ENCODE data around the gene CHST8. TPM values are rescaled to one million over a fixed set of nuclear protein-coding genes. Genes with fewer than 3 reads are reported as not detected.
"Not testable (repeated sequence)": the region's sequence is repeated elsewhere in the genome, so short reads cannot be mapped to it uniquely, and the experiment has no call there.

Gene CHST8
- total and polyA plus RNA-seq, 11 donors, result 0.10 to 0.88 (median 0.22) TPM; not detected in 3

DNA sequence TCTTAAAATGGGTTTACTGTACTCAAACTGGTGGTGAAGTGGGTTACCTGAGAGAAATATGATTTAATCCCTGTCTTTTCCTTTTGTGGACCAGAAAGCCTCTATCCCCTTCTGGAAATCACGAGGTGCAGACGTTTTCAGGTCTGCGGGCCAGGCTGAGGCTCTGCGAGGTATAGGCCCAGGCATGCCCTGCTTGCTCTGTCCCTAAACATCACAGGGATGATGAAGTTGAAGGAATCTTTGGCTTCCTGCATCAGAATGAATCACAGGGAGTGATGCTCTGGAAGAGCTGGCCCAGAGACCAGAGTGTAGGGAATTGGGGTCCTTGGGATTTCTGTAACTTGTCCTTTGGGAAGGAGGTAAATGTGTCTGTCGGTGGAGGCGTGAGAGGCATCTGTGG lies 18.4 kb upstream of the CHST8 start:
- H3K27me3 ChIP-seq, result peaks cover 0 to 13% (median 0%) of the 10 kb centered on the region in 9 donors
- H3K27ac ChIP-seq, result no peak overlapping the region
- WGBS, 4 donors, result 68 to 84% (median 75%) methylated on average over 6 of the region's 6 CpGs
- H3K4me3 ChIP-seq, result no peak overlapping the region
- intact Hi-C loops (cut with DNase I), result no loop called here
- H3K4me1 ChIP-seq, result no peaks in the 10 kb centered on the region
- DNase-seq (no peak), ATAC-seq (no peak)
- H3K9me3 ChIP-seq, result peaks cover 0 to 27% (median 19%) of the 10 kb centered on the region in 12 donors
- H3K36me3 ChIP-seq, result no peaks in the 10 kb centered on the region
- TF ChIP-seq, protein P1, sequence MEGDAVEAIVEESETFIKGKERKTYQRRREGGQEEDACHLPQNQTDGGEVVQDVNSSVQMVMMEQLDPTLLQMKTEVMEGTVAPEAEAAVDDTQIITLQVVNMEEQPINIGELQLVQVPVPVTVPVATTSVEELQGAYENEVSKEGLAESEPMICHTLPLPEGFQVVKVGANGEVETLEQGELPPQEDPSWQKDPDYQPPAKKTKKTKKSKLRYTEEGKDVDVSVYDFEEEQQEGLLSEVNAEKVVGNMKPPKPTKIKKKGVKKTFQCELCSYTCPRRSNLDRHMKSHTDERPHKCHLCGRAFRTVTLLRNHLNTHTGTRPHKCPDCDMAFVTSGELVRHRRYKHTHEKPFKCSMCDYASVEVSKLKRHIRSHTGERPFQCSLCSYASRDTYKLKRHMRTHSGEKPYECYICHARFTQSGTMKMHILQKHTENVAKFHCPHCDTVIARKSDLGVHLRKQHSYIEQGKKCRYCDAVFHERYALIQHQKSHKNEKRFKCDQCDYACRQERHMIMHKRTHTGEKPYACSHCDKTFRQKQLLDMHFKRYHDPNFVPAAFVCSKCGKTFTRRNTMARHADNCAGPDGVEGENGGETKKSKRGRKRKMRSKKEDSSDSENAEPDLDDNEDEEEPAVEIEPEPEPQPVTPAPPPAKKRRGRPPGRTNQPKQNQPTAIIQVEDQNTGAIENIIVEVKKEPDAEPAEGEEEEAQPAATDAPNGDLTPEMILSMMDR (IDR thresholded peaks at IDR 0.05), result no peak
- no peak for TF ChIP-seq POLR2A (IDR thresholded peaks at IDR 0.05)

DNA sequence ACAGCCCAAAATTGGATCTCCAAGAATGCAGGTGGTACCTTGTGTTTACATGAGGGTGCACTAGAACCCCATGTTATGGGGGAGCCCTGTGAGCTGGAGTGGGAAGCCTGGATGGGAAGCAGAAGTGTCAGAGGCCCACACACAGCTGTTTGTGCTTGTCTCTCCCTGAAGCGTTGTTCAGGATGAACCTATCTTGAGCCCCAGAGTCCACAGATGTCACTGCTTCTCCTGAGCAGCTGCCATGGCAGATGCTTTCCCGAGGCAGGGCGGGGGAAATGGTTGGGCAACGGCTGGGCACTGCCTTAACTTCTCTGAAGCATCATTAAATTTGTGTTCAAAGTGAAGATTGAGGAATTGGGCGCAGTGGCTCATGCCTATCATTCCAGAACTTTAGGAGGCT lies 17.1 kb upstream of the CHST8 start:
- Histone ChIP-seq H3K9me3 (peaks cover 0 to 37% (median 22%) of the 10 kb centered on the region in 12 donors), H3K27me3 (peaks cover 0 to 15% (median 0%) of the 10 kb centered on the region in 9 donors), H3K4me1 (no peaks in the 10 kb centered on the region), H3K36me3 (no peaks in the 10 kb centered on the region), H3K27ac (no peak overlapping the region), H3K4me3 (no peak overlapping the region)
- ATAC-seq, result no peak
- WGBS, 4 donors, result 71 to 82% (median 74%) methylated on average over 5 of the region's 5 CpGs
- DNase-seq, result no peak
- intact Hi-C loops (cut with DNase I), result no loop called here
- TF ChIP-seq POLR2A (IDR thresholded peaks at IDR 0.05), result no peak
- TF ChIP-seq, protein P1 (IDR thresholded peaks at IDR 0.05), result no peak

DNA sequence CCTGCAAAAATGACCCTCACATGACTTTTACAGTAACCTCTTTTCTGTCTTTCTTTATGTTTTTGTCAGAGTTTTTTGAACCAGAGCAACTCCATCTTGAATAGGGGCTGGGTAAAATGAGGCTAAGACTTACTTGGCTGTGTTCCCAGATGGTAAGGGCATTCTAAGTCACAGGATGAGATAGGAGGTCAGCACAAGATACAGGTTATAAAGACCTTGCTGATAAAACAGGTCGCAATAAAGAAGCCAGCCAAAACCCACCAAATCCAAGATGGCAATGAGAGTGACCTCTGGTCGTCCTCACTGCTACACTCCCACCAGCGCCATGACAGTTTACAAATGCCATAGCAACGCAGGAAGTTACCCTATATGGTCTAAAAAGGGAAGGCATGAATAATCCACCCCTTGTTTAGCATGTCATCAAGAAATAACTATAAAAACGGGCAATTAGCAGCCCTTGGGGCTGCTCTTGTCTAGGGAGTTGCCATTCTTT lies 15.9 kb upstream of the CHST8 start:
- H3K9me3 ChIP-seq, result peaks cover 0 to 37% (median 21%) of the 10 kb centered on the region in 12 donors
- not testable (repeated sequence) for DNase-seq
- 50 to 61% (median 54%) methylated on average over 5 of the region's 5 CpGs for WGBS, 4 donors

DNA sequence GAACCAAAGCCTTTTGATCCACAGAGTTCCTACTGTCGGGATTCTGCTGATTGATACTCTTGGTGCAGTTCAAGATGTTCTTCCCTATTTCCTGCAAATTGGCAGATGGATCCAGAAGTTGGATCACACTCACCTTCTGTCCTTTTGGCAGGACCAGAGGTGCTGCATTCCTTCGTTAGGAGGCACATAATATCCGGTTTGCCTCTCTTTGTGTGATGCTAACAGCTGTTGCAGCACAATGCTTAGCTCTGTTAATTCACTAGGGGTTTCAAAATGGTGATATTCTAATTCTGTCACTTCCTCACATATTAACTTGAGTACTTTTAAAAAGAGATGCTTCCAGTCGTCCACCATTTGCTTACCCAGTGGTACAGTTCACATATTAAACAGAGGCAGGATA lies 15.2 kb upstream of the CHST8 start:
- Histone ChIP-seq H3K4me3 (no peak overlapping the region), H3K36me3 (no peaks in the 10 kb centered on the region), H3K4me1 (no peaks in the 10 kb centered on the region), H3K27ac (no peak overlapping the region), H3K27me3 (peaks cover 0 to 15% (median 0%) of the 10 kb centered on the region in 9 donors), H3K9me3 (peaks cover 0 to 30% (median 14%) of the 10 kb centered on the region in 12 donors)
- no peak for TF ChIP-seq POLR2A (IDR thresholded peaks at IDR 0.05)
- TF ChIP-seq, protein P1 (IDR thresholded peaks at IDR 0.05), result no peak
- ATAC-seq (no peak), DNase-seq (no peak)
- WGBS, 4 donors, result 35 to 46% (median 40%) methylated on average over 4 of the region's 4 CpGs
- intact Hi-C loops (cut with DNase I), result no loop called here

More for the DNA sequence above, 15.9 kb upstream of the CHST8 start:
- H3K4me1 ChIP-seq; H3K4me3 ChIP-seq; H3K36me3 ChIP-seq; intact Hi-C loops (cut with DNase I); ATAC-seq; H3K27ac ChIP-seq: not testable (repeated sequence)
- H3K27me3 ChIP-seq, result peaks cover 0 to 15% (median 0%) of the 10 kb centered on the region in 9 donors

DNA sequence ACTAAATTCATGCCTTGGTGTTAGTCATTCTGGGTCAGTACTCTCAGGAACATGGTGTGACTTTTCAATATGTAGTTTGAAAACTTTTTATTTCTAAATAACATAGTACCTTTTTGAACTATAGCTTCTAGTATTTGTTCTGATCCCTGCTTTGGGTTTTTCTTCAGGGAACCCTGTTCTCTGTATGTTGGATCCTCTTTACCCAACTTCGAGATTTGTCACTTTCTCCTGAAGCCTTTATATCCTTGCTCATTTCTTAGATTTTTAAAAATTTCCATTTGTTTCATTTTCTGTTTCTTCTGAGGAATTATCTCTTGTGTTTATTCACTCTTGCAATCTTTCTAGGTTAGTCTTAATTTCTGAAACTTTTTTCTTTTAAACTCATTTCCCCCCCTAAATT lies 12.4 kb upstream of the CHST8 start:
- intact Hi-C loops (cut with DNase I), result no loop called here
- whole genome bisulfite sequencing, 4 donors, result 55 to 66% (median 61%) methylated on average over 1 of the region's 1 CpG
- no peak for ATAC-seq
- DNase-seq, result no peak
- Histone ChIP-seq H3K9me3 (peaks cover 0 to 17% (median 4%) of the 10 kb centered on the region in 12 donors), H3K36me3 (no peaks in the 10 kb centered on the region), H3K27ac (no peak overlapping the region), H3K4me3 (no peak overlapping the region), H3K27me3 (peaks cover 0 to 25% (median 4%) of the 10 kb centered on the region in 9 donors), H3K4me1 (no peaks in the 10 kb centered on the region)
- no peak for TF ChIP-seq POLR2A (IDR thresholded peaks at IDR 0.05)
- TF ChIP-seq, protein P1 (IDR thresholded peaks at IDR 0.05), result no peak
